Fibroblast of the conjunctiva (primary cell): ENCODE data around the gene EGF.
"Not testable (repeated sequence)": the region's sequence is repeated elsewhere in the genome, so short reads cannot be mapped to it uniquely, and the experiment has no call there.

Experiments used
- DNase-seq: peaks from one replicate; pipeline ENCODE4 v3.0.0-alpha.2; 2010; ENCODE audit warnings: low read depth

The EGF gene

DNA sequence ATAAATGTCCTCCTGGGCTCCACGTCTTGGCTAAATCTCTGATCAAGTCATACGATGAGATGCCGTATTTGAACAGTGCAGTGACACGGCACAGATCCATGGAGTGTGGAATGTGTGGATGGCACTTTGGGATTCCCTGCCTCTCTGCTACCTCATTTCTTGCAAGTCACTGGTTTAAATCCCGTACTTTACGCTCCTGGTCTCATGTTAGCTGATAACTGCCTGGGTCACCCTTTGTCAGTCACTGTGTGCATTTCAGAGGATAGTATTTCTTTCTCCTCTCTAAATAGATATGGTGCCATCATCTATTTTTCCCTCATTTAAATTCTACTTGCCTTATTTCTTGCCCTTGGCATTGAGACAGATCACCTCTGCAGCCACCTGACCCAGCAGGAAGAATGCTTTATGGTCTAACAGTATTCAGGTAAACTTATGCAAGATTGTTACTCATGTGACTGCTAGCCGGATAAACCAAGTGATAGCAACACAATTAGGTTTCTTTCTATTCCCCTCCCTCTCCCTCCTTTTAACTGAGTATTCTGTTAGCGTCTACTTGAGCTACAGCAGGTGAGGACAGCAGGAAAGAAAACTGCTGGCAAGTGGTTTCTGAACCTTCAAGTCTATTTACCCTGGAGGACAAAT lies 2.8 kb downstream of the EGF start:
- no peak for DNase-seq

DNA sequence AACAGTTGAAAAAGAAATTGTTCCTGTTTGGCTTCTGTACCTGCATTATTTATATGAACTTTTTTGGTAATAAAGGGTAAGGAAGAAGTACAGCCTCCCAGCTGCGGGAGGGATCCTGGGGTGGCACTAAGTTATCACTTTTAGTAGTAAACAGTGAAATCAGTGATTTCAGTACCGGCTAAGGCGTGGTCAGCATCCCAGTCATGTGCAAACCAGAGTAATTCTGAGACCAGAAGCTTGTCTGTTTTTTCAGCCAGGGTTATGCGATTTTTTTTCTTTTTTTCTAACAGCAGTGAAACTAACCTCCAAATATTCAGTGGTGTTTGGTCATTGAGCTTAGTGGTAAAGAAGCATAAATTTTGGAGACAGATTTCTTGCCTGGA lies 3.3 kb downstream of the EGF start:
- no peak for DNase-seq

DNA sequence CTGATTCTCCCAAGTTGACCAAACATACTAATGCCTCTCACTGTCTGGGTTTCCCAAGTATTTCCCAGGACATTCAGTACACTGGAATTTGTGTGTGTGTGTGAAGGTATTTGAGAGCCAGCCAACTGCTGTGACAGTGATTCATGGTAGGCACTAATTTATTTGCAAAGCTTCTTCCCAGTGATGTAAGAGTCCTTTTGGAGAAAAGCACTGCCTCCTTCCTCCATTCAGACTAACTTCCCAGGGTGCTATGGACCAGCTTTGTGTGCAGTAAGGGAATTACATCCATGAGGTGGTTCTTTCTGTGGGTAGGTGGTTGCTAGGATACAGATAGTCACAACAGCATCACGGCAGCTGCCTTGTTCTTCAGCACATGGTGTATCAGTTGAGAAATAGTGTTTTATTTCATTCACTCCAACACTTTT lies 8.7 kb downstream of the EGF start:
- DNase-seq: no peak

DNA sequence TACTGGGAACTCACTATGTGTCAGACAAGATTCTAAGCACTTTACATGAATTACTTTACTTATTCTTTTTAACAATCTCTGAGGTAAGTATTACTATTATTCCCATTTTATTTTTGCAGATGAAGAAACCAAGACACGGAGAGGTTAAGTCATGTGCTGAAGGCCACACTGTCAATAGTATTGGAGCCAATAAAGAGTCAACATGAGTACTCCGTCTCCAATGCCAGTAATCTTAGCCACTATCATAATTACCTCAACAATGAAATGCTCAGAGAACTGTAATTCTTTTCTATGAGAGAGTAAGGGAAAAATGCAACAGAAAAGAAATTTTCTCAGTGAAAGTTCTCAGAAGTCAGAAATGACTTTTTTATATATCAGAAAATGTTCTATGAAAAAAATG lies 12.7 kb downstream of the EGF start:
- DNase-seq: no peak

DNA sequence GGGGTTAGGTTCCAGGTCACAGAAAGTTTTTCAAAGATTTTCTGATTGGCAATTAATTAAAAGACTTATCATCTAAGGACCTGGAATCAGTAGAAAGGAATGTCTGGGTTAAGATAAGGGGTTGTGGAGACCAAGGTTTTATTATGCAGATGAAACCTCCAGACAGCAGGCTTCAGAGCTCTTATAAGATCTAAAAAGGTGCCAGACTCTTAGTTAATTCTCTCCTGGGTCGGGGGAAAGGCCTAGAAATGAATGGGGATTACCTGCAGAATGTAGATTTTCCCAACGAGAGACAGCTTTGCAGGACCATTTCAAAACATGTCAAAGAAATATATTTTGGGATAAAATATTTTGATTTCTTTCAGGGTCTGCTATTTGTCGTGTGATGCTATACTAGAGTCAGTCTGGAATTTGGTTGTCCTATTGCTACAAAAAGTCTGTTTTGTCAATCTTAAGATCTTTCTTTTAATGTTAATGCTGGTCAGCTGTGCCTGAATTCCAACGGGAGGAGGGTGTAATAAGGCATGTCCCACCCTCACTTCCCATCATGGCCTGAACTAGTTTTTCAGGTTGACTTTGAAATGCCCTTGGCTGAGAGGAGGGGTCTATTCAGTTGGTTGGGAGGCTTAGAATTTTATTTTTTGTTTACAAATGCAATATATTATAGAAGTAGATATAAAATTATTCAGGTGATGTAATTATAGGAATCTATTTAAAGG lies 15.8 kb downstream of the EGF start:
- DNase-seq: no peak

DNA sequence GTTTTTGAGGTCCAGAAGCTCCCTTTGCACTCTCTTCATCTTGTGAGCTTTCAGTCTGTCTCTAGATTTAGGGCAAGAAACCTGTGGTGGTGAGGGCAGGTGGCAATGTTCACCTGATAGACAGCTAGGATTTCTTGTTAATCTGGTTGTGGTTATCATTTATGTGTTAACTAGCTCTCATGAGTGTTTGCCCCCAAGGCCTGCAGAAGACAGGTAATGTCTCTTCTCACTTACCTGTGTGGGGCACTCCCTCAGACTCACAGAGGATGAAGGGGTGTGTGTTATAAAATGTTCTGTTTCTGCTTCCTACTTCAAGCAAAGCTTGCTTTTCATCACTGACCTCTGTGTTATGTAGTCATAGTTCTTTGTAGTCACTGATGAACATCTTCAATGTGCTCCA lies 17.8 kb downstream of the EGF start:
- DNase-seq: no peak

DNA sequence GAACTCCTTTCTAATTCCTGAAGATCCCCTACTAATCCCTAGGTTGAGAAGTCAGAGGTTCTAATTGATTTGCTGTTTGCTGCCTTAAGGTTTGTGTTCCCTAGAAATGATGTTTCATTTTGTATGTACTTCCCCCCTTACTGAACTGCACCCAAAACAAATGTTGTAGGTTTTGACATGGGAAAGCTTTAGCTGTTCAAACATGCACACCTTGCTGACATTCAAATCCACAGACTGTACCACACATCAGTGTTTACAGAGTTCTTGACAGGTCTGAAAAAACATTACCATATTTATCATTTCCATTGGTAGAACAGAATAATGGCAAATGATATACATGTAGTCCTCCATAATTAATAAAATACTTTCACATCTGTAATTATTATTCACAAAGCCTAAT lies 18.2 kb downstream of the EGF start:
- no peak for DNase-seq

DNA sequence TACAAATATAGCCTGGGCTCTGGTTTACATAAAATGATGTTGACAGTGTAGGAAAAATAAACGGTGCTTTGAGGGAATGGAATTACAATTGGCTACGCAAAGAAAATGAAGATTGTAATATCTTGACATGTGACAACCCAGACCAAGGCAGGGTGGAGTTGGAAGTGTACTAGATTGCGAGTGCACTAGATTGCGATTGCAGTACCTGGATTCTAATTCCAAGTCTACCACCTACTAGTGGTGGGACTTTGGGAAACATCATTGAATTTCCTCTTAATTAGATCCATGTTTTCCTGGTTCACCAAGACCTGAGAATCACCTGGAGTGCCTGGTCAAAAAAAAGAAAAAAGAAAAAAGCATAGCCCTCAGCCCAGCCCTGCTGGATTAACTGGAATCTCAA lies 18.6 kb downstream of the EGF start:
- DNase-seq: no peak

DNA sequence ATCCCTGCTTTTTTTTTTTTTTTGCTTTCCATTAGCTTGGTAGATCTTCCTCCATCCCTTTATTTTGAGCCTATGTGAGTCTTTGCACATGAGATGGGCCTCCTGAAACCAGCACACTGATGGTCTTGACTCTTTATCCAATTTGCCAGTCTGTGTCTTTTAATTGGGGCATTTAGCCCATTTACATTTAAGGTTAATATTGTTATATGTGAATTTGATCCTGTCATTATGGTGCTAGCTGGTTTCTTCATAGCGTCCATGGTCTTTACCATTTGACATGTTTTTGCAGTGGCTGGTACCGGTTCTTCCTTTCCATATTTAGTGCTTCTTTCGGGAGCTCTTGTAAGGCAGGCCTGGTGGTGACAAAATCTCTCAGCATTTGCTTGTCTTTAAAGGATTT lies 24.7 kb downstream of the EGF start:
- not testable (repeated sequence) for DNase-seq

DNA sequence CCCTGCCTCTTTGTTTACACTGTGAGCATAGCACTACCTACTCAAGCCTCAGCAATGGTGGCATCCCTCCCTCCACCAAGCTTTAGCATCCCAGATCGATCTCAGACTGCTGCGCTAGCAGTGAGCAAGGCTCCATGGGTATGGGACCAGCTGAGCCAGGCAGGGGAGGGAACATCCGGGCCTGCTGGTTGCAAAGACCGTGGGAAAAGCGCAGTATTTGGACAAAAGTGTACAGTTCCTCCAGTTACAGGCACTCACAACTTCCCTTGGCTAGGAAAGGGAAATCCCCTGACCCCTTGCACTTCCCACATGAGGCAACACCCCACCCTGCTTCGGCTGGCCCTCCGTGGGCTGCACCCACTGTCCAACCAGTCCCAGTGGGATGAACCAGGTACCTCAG lies 26.5 kb downstream of the EGF start:
- DNase-seq: no peak

DNA sequence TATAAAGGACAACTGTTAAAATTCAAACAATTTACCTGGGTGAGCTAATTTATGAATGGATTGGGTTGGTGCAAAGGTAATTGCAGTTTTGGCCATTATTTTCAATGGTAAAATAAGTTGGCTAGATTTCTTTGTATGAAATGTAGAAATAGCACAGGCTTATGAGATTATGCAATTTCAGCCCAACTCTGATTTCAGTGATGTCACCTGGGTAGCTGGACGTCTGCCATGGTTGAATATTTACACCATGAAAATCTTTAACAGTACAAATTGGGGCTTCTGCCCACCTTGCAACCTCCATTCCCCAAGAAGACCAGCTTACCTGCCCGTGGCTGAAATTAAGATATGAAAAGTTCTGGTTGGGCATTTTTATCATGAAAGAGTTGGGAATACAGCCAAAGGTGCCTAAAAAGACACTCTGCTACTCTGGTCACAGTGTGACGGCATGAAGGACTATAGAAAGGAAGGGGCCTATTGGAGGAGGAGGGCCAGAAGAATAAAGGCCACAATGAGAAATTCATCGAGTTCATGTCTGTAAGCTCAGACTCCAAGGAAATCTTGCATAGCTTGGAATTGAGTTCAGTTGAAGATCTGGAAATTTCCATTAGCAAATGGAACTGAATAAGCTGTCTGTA lies 29.7 kb downstream of the EGF start:
- DNase-seq: no peak

DNA sequence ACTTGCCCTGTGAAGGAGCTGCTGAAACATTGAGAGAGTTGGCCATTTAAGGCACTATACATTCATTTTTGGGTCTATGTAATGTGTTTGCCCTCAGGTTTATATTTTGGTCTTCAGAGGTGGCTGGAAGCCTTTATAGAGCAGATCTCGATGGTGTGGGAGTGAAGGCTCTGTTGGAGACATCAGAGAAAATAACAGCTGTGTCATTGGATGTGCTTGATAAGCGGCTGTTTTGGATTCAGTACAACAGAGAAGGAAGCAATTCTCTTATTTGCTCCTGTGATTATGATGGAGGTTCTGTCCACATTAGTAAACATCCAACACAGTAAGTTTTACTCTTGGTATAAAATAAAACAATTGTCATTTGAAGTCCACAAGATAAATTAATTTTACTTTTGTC lies 31.1 kb downstream of the EGF start:
- no peak for DNase-seq

DNA sequence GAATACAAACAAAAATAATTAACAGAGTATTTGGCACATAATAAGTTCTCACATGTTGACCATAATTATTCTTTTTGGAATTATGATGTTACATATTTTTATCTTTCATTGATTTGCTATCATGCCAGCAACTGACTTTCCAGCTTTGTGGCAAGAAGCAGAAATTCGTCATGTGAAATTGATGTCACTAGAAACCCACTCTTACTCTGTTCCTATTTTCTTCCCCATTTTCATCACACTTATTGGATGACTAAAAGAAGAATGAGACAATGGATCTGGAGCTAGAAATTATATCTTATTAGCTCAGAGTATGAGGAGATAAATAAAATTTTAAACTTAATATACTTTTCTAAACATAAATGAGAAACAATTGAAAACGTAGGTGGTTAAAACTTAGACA lies 31.9 kb downstream of the EGF start:
- DNase-seq: no peak

DNA sequence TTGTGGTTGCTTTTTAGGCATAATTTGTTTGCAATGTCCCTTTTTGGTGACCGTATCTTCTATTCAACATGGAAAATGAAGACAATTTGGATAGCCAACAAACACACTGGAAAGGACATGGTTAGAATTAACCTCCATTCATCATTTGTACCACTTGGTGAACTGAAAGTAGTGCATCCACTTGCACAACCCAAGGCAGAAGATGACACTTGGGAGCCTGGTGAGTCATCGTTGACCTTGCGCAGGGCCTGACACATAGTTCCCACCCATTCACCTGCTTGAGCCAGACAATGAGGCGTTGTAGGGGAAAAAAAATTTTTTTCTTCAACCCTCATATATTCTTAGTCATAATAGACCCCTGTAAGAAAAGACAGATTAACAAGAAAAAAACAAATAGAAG lies 32.4 kb downstream of the EGF start:
- no peak for DNase-seq

DNA sequence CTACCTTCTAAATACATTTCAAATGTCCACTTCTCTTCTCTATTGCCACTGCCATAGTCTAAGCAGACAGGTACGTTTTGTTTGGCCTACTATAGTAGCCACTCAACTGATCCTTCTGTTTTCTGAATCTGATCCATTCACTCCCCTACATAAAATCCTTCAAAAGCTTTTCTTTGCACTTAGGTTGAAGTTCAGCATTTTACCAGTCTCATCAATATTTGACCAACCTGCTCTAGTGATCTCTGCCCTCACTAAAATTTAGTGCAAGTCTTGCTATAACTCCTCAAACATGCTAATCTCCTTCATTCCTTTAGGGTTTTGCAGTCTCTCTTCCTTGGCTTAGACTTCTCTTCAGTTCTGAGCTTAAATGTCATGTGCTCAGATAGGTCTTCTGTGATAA lies 33.4 kb downstream of the EGF start:
- no peak for DNase-seq

DNA sequence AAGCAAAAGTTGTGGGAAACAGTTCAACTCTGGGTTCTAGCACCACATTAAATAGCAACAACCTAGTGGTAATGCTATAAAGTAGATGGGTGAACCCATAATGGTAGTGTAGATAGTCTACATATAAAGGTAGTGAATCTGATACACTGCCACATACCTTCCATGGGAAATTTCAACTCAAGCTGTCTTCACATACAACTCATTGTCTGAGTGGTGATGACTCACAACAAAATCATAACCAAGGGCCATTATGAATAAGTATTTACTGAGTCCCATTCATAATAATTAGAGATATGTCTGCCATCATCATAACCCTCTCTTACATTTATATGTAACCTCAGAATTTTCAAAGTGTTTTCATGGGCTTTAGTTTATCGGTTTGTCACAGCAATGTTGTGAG lies 34.8 kb downstream of the EGF start:
- no peak for DNase-seq

DNA sequence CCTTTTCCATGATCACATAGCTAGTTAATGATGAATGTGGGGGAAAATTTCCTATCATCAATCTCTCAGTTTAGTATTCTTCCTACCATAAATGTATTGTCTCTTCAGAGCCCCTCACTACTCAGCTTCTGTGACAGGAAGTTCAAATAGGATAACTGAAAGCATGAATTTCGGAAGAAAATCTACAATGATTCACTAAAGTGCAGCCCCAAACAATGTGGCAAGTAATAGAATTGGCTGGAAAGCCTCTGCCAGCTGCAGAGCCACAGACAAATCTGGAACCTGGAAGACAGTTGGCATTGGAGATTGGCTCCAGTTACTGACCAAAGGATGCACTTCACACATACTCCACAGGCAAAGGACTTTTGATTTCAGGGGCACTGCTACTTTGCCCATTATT lies 35.2 kb downstream of the EGF start:
- DNase-seq: no peak

DNA sequence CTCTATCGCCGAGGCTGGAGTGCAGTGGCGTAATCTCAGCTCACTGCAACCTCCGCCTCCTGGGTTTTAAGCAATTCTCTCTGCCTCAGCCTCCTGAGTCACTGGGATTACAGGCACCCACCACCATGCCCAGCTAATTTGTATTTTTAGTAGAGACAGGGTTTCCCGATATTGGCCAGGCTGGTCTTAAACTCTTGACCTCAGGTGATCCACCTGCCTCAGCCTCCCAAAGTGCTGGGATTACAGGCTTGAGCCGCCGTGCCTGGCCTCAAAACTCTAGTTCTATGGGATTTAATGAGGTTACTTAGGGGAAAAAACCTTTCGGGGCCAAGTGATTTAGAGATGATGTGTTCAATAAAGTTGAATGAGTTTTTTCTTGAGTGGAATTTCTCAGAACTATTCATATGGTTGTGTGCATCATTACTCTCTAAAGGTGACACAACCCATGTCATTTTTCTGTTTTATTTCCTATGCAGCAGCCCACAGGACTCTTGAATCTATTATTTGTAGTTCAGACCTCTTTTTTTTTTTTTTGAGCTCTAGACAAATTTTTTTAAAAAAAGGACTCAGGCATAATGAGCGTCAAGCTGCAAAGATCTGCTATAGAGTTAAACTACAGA lies 36.5 kb downstream of the EGF start:
- not testable (repeated sequence) for DNase-seq

DNA sequence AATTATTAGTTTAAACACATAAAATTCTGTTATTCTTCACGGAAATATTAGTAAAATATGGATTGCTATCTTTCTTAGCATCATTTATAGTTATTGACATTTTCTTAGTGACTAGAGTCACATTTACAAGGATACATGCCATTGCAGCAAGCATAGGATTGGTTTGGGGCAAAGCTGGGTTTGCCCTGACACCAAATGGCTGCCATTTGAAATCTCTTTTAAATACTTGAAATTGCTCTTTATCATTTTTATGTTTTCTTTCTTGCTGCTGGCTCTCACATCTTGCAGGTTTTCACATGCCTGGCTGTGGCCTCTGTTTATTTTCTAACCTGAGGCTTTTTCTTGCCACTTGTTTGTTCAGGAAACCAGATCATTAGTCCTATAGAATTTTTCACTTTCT lies 39.9 kb downstream of the EGF start:
- no peak for DNase-seq

DNA sequence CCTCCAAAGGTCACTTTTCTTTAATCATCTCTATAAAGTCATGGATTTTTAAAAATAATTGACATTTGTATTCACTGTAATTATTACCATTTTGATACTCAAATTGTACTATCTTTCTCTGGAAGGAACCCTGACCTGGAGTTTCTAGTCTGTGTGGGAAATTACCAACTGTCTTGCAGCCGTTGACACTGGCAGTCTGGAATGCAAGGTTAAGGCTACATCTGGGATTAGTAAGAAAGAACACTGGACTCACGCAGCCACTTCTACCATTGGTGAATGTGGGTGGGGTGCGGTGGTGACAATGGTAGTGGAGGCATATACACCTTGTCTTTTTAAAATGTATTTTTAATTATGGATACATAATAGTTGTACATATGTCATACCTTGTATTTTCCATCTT lies 40.9 kb downstream of the EGF start:
- DNase-seq: no peak

DNA sequence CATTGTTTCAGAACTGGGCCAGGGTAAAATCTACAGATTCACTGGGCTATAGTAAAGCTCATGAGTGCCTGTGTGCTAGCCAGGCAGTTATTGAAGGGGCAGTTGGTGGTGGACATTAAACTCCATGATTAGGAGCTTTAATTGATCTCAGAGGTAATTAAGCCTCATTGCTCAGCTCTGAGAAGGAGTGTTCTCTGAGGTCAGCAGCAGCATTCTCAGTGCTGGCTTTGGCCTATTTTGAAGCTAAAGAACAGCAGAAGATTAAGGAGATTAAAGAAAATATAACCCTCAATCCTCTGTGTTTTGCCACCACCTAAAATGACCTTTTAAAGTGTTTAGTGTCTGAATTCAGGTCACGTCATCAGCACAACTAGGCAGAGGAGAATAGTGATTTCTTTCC lies 42.5 kb downstream of the EGF start:
- DNase-seq: no peak

DNA sequence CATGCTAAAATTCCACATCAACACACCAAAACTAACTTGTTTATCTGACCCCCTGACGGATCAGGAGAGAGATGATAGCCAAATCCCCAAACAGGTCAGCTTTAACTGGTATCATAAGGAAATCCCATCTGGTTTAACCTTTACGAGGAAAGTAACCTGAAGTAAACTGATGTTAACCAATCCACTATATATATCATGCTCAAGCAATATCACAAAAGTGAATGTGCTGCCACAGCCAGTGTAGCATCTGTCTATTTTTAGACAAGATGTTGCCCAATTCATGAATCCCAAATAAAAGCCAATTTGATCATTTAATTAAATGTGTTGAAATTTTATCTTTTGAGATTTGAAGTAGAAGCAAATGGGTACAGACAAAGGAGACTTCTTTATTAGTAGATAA lies 44.5 kb downstream of the EGF start:
- DNase-seq: no peak

DNA sequence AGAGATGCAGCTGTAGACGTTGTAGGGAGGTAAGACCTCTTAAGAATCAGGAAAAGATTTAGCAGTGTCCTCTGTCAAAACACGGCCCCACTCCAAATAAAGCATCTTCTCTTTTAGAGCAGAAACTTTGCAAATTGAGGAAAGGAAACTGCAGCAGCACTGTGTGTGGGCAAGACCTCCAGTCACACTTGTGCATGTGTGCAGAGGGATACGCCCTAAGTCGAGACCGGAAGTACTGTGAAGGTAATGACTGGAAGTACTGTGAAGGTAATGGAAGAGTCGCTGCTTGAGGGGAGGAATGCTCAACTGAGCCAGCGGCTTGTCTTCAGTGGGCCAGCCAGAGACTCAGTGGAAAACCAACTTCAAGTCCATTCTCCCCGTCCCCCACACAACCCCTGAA lies 46.5 kb downstream of the EGF start:
- DNase-seq: no peak
